ENCODE data around the gene FBXL20.

Gene FBXL20

GRCh38 chr17:39246274-39246673 lies 155.2 kb downstream of the FBXL20 start:
- ATAC-seq (no peak), DNase-seq (no peak)

- peak; percentile 86 for ATAC-seq
- DNase-seq = peak; percentile 92
Measured at GRCh38 chr17:39244600-39245570, 156.5 kb downstream of the FBXL20 start.

- no peak for DNase-seq
- ATAC-seq = peak; percentile 11
Measured at GRCh38 chr17:39244016-39244599, 157.3 kb downstream of the FBXL20 start.

GRCh38 chr17:39243155-39243554 lies 158.3 kb downstream of the FBXL20 start:
- no peak for ATAC-seq
- DNase-seq = no peak

GRCh38 chr17:39240631-39241030 lies 160.8 kb downstream of the FBXL20 start:
- ATAC-seq = no peak

GRCh38 chr17:39239640-39240314 lies 161.6 kb downstream of the FBXL20 start:
- DNase-seq (peak; percentile 78), ATAC-seq (peak; percentile 54)

More at GRCh38 chr17:39240631-39241030, 160.8 kb downstream of the FBXL20 start:
- DNase-seq = no peak

GRCh38 chr17:39238311-39238972 lies 163.0 kb downstream of the FBXL20 start:
- ATAC-seq (peak; percentile 80), DNase-seq (peak; percentile 73)

GRCh38 chr17:39237586-39237985 lies 163.8 kb downstream of the FBXL20 start:
- DNase-seq (no peak), ATAC-seq (no peak)

- no peak for DNase-seq
- ATAC-seq = no peak
Measured at GRCh38 chr17:39236981-39237441, 164.4 kb downstream of the FBXL20 start.

- no peak for ATAC-seq
Measured at GRCh38 chr17:39236450-39236927, 164.9 kb downstream of the FBXL20 start.

GRCh38 chr17:39235555-39236449 lies 165.6 kb downstream of the FBXL20 start:
- ATAC-seq (peak; percentile 68), DNase-seq (peak; percentile 58)

More at GRCh38 chr17:39236450-39236927, 164.9 kb downstream of the FBXL20 start:
- DNase-seq = no peak

- peak; percentile 74 for DNase-seq
Measured at GRCh38 chr17:39231591-39232551, 169.6 kb downstream of the FBXL20 start.

GRCh38 chr17:39231091-39231561 lies 170.3 kb downstream of the FBXL20 start:
- no peak for ATAC-seq
- no peak for DNase-seq

More at GRCh38 chr17:39231591-39232551, 169.6 kb downstream of the FBXL20 start:
- ATAC-seq = peak; percentile 68

- DNase-seq = no peak
- no peak for ATAC-seq
Measured at GRCh38 chr17:39230361-39230760, 171.1 kb downstream of the FBXL20 start.

- DNase-seq = no peak
- ATAC-seq = no peak
Measured at GRCh38 chr17:39229274-39229913, 172.0 kb downstream of the FBXL20 start.

- DNase-seq = no peak
- ATAC-seq = no peak
Measured at GRCh38 chr17:39227364-39227919, 174.0 kb downstream of the FBXL20 start.

GRCh38 chr17:39225959-39226683 lies 175.3 kb downstream of the FBXL20 start:
- ATAC-seq (peak; percentile 85), DNase-seq (peak; percentile 80)

Data from stimulated activated naive CD8-positive, alpha-beta T cell treated with anti-CD3 and anti-CD28 coated beads, Interleukin-15, Interleukin-2, amounts not matched to agents 100 U/mL and 50 U/mL, for 24 hours (primary cell).